ENCODE results near the gene ACAP3. TPM values are rescaled to one million over a fixed set of nuclear protein-coding genes. Genes with fewer than 3 reads are reported as not detected.

ACAP3 gene
- total and polyA plus RNA-seq, 10 of the 15 experiments (the other 5 are each of a cell fraction or from before 2014, with no cell fraction given) = 0.05 to 34.2 (median 7.1) TPM

GRCh38 chr1:1297802-1298424, 9.8 kb downstream of the ACAP3 start:
- no TSS peak for BruUV-seq (replicated peaks)
- Histone ChIP-seq H3K9ac (ENCODE audit: control insufficient read depth, insufficient read depth, low read length) (no peak overlapping the region), H3K4me2 (ENCODE audit: control insufficient read depth, insufficient read depth) (no peak overlapping the region), H3K9me3 (replicated peaks; ENCODE audit: control insufficient read depth, insufficient read depth, low read length) (no peaks in the 10 kb centered on the region), H3K79me2 (ENCODE audit: control insufficient read depth, insufficient read depth, low read length) (no peaks in the 10 kb centered on the region), H2AFZ (ENCODE audit: control insufficient read depth, low read depth, low read length) (no peak overlapping the region), H3K27me3 (replicated peaks in 1 of 2; ENCODE audit: control insufficient read depth in 2 of 2, insufficient read depth in 2 of 2, low read length in 1 of 2) (no peaks in the 10 kb centered on the region), H4K20me1 (ENCODE audit: control insufficient read depth, insufficient read depth) (no peaks in the 10 kb centered on the region), H3K4me3 (no peak overlapping the region), H3K4me1 (ENCODE audit: control insufficient read depth, insufficient read depth, low read length) (no peaks in the 10 kb centered on the region), H3K27ac (ENCODE audit: control insufficient read depth, insufficient read depth) (no peak overlapping the region), H3K36me3 (ENCODE audit: control insufficient read depth in 2 of 2, insufficient read depth in 2 of 2, low read length in 1 of 2) (no peaks in the 10 kb centered on the region)
- DNase-seq (ENCODE audit: low read depth, low spot score) = no peak
- ChIA-PET CTCF (no interaction called here), POLR2A (no interaction called here), SMC1A (ENCODE audit: uncharacterized antibody, unreplicated experiment) (no interaction called here), RAD21 (ENCODE audit: unreplicated experiment) (no interaction called here)
- in situ Hi-C loops (cut with MboI) = no loop called here
- FAIRE-seq = no peak
- intact Hi-C loops (cut with micrococcal nuclease; ENCODE audit: unreplicated experiment) = no loop called here
- TF ChIP-seq MAX (IDR thresholded peaks at IDR 0.05; ENCODE audit: low read depth, low read length) (no peak), NFIC (IDR thresholded peaks at IDR 0.05; ENCODE audit: low read depth, low read length) (no peak), CBX5 (IDR thresholded peaks at IDR 0.05; ENCODE audit: low read depth) (no peak), SMAD1 (IDR thresholded peaks at IDR 0.05; ENCODE audit: low read depth, partially characterized antibody) (no peak), RAD21 (IDR thresholded peaks at IDR 0.05; ENCODE audit: insufficient read depth, low read depth, low read length) (no peak), BCLAF1 (IDR thresholded peaks at IDR 0.05) (no peak), MYB (IDR thresholded peaks at IDR 0.05; ENCODE audit: borderline replicate concordance, low read depth, low read length) (no peak), NFYB (IDR thresholded peaks at IDR 0.05; ENCODE audit: insufficient read depth, low read depth, low read length) (no peak), STAT1 (conservative IDR thresholded peaks at IDR 0.05) (no peak), JUND (IDR thresholded peaks at IDR 0.05; ENCODE audit: low read depth, low read length) (no peak), CEBPB (IDR thresholded peaks at IDR 0.05; ENCODE audit: borderline replicate concordance in 1 of 2, low read depth in 2 of 2, low read length in 2 of 2) (no peak), MTA2 (IDR thresholded peaks at IDR 0.05; ENCODE audit: low read depth) (no peak), GABPA (IDR thresholded peaks at IDR 0.05; ENCODE audit: low read depth) (no peak), YBX1 (IDR thresholded peaks at IDR 0.05) (no peak)
- TF ChIP-seq, protein P1, sequence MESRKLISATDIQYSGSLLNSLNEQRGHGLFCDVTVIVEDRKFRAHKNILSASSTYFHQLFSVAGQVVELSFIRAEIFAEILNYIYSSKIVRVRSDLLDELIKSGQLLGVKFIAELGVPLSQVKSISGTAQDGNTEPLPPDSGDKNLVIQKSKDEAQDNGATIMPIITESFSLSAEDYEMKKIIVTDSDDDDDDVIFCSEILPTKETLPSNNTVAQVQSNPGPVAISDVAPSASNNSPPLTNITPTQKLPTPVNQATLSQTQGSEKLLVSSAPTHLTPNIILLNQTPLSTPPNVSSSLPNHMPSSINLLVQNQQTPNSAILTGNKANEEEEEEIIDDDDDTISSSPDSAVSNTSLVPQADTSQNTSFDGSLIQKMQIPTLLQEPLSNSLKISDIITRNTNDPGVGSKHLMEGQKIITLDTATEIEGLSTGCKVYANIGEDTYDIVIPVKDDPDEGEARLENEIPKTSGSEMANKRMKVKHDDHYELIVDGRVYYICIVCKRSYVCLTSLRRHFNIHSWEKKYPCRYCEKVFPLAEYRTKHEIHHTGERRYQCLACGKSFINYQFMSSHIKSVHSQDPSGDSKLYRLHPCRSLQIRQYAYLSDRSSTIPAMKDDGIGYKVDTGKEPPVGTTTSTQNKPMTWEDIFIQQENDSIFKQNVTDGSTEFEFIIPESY (IDR thresholded peaks at IDR 0.05) = no peak
- TF ChIP-seq, protein P2, sequence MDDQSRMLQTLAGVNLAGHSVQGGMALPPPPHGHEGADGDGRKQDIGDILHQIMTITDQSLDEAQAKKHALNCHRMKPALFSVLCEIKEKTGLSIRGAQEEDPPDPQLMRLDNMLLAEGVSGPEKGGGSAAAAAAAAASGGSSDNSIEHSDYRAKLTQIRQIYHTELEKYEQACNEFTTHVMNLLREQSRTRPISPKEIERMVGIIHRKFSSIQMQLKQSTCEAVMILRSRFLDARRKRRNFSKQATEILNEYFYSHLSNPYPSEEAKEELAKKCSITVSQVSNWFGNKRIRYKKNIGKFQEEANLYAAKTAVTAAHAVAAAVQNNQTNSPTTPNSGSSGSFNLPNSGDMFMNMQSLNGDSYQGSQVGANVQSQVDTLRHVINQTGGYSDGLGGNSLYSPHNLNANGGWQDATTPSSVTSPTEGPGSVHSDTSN (IDR thresholded peaks at IDR 0.05; ENCODE audit: insufficient replicate concordance, low read depth, low read length) = no peak
- no peak for ATAC-seq
- 86% methylated on average over 27 of the region's 31 CpGs for WGBS (ENCODE audit: insufficient coverage, insufficient replicate concordance, low lambda C conversion rate, missing lambda C conversion rate)
